H1 (cell line): ENCODE results near the gene CRYGD. TPM values are rescaled to one million over a fixed set of nuclear protein-coding genes. Genes with fewer than 3 reads are reported as not detected.

ENCODE experiments used
- CTCF ChIA-PET: fragments of 300-600 bp; sonication (Branson Sonifier 250); formaldehyde crosslinking; loops from one replicate; lab custom pipeline; 2021; ENCODE audit not compliant: partially characterized antibody; lab: Charles Lee
- POLR2A ChIA-PET: fragments of 300-600 bp; sonication (Branson Sonifier 250); formaldehyde crosslinking; loops from one replicate; lab custom pipeline; 2021; ENCODE audit warnings: inconsistent platforms; ENCODE audit not compliant: partially characterized antibody; lab: Charles Lee
- DNase-seq, 2 experiments: peaks; one replicate each; pipeline versions ENCODE4 v3.0.0 to v3.0.0-alpha.2; 2010 to 2022; ENCODE audit warnings: low spot score in 2 of 2, low read depth in 1 of 2, mixed read lengths in 1 of 2
- FAIRE-seq: peaks from 2 replicates; lab custom pipeline; 2011; peaks lifted over from hg19 to GRCh38; lab: Jason Lieb, UNC
- H2AFZ ChIP-seq: 2 replicates; pipeline ENCODE4 v1.8.1; 2012; ENCODE audit warnings: low read length, inconsistent platforms
- H2AK5ac ChIP-seq: 2 replicates; pipeline ENCODE4 v1.6.1; 2013; ENCODE audit warnings: low read depth, low read length
- H2BK120ac ChIP-seq: replicated peaks from 2 replicates; pipeline ENCODE3; 2013; ENCODE audit warnings: low read depth, low read length, inconsistent platforms
- H2BK12ac ChIP-seq: 2 replicates; pipeline ENCODE4 v1.6.1; 2013; ENCODE audit warnings: low read depth, low read length
- H2BK15ac ChIP-seq: 2 replicates; pipeline ENCODE4 v1.6.1; 2013; ENCODE audit warnings: low read length
- H2BK20ac ChIP-seq: 2 replicates; pipeline ENCODE4 v1.6.1; 2013; ENCODE audit warnings: low read length
- H2BK5ac ChIP-seq: 2 replicates; pipeline ENCODE4 v1.6.1; 2013; ENCODE audit warnings: low read depth, low read length
- H3K14ac ChIP-seq: 2 replicates; pipeline ENCODE4 v1.6.1; 2013; ENCODE audit warnings: inconsistent platforms; ENCODE audit not compliant: insufficient read length
- H3K18ac ChIP-seq: 2 replicates; pipeline ENCODE4 v1.6.1; 2013; ENCODE audit warnings: low read length; ENCODE audit errors: extremely low read depth
- H3K23ac ChIP-seq: 2 replicates; pipeline ENCODE4 v1.6.1; 2013; ENCODE audit warnings: inconsistent platforms; ENCODE audit not compliant: insufficient read length
- H3K23me2 ChIP-seq: 2 replicates; pipeline ENCODE4 v1.6.1; 2013; ENCODE audit warnings: low read depth, low read length
- H3K27ac ChIP-seq: 2 replicates; pipeline ENCODE4 v1.6.1; 2011; ENCODE audit warnings: low read depth, low read length, inconsistent platforms
- H3K27me3 ChIP-seq, 4 experiments: replicated peaks in 1 of 4; 1 replicate in 1 of 4; 2 replicates in 3 of 4; pipeline versions ENCODE4 v1.6.1 to v1.8.1; 2011 to 2013; ENCODE audit warnings: low read length in 3 of 4, mild to moderate bottlenecking in 3 of 4, inconsistent platforms in 2 of 4, mixed read lengths in 2 of 4, moderate library complexity in 1 of 4; ENCODE audit not compliant: control insufficient read depth in 3 of 4, insufficient read depth in 3 of 4; ENCODE audit errors: extremely low read depth in 1 of 4
- H3K36me3 ChIP-seq, 4 experiments: 2 replicates each; pipeline versions ENCODE4 v1.6.1 to v1.8.1; 2011 to 2013; ENCODE audit warnings: mild to moderate bottlenecking in 4 of 4, low read length in 3 of 4, moderate library complexity in 2 of 4, control low read depth in 1 of 4, inconsistent platforms in 1 of 4; ENCODE audit not compliant: insufficient read depth in 4 of 4, control insufficient read depth in 2 of 4
- H3K4ac ChIP-seq: replicated peaks from 2 replicates; pipeline ENCODE3; 2013; ENCODE audit warnings: low read length, low read depth, mixed read lengths, inconsistent platforms; ENCODE audit not compliant: insufficient read length
- H3K4me1 ChIP-seq, 4 experiments: replicated peaks in 1 of 4; 1 replicate in 1 of 4; 2 replicates in 3 of 4; pipeline versions ENCODE4 v1.6.1 to v1.8.1; 2011 to 2013; ENCODE audit warnings: low read length in 3 of 4, inconsistent platforms in 2 of 4, mixed read lengths in 1 of 4; ENCODE audit not compliant: insufficient read depth in 4 of 4, control insufficient read depth in 3 of 4
- H3K4me2 ChIP-seq, 2 experiments: 2 replicates each; pipeline versions ENCODE4 v1.6.1 to v1.8.1; 2011 to 2013; ENCODE audit warnings: low read depth in 2 of 2, low read length in 2 of 2, control low read depth in 1 of 2, inconsistent platforms in 1 of 2, mild to moderate bottlenecking in 1 of 2; ENCODE audit not compliant: insufficient read depth in 1 of 2
- H3K4me3 ChIP-seq, 4 experiments: fragments of 200-600, 300-600 bp in 1 of 4; sonication (generic), shearing (Covaris generic), sonication (Bioruptor Twin) in 1 of 4; 2 replicates each; pipeline versions ENCODE4 v1.5.1 to v1.8.1; 2011 to 2016; ENCODE audit warnings: low read length in 4 of 4, low read depth in 3 of 4, control low read depth in 2 of 4, inconsistent platforms in 2 of 4, mild to moderate bottlenecking in 2 of 4, mixed read lengths in 1 of 4, moderate library complexity in 1 of 4; ENCODE audit not compliant: insufficient read depth in 2 of 4; ENCODE audit errors: extremely low read depth in 1 of 4
- H3K56ac ChIP-seq: replicated peaks from 2 replicates; pipeline ENCODE3; 2013; ENCODE audit warnings: low read depth, mild to moderate bottlenecking, mixed read lengths, low read length, inconsistent platforms; ENCODE audit not compliant: insufficient read length
- H3K79me1 ChIP-seq: 2 replicates; pipeline ENCODE4 v1.6.1; 2013; ENCODE audit warnings: low read depth, low read length, control low read depth
- H3K79me2 ChIP-seq, 2 experiments: 2 replicates each; pipeline versions ENCODE4 v1.6.1 to v1.8.1; 2012 to 2013; ENCODE audit warnings: low read length in 2 of 2, mild to moderate bottlenecking in 2 of 2, inconsistent platforms in 1 of 2; ENCODE audit not compliant: insufficient read depth in 2 of 2, control insufficient read depth in 1 of 2
- H3K9ac ChIP-seq, 4 experiments: replicated peaks in 1 of 4; 1 replicate in 1 of 4; 2 replicates in 3 of 4; pipeline versions ENCODE4 v1.6.1 to v1.8.1; 2011 to 2013; ENCODE audit warnings: low read depth in 3 of 4, low read length in 3 of 4, control low read depth in 2 of 4, mild to moderate bottlenecking in 2 of 4, moderate library complexity in 2 of 4, inconsistent platforms in 1 of 4; ENCODE audit errors: extremely low read depth in 1 of 4
- H3K9me3 ChIP-seq, 2 experiments: 2 replicates each; pipeline versions ENCODE4 v1.6.1 to v1.8.1; 2012 to 2013; ENCODE audit warnings: mild to moderate bottlenecking in 2 of 2, moderate library complexity in 2 of 2, control low read depth in 1 of 2, inconsistent platforms in 1 of 2, low read depth in 1 of 2, low read length in 1 of 2, mixed read lengths in 1 of 2; ENCODE audit not compliant: insufficient read depth in 2 of 2
- H4K20me1 ChIP-seq, 2 experiments: replicated peaks in 1 of 2; 2 replicates each; pipeline versions ENCODE3 to v1.8.1; 2011 to 2013; ENCODE audit warnings: inconsistent platforms in 2 of 2, low read length in 2 of 2, mild to moderate bottlenecking in 1 of 2; ENCODE audit not compliant: insufficient read depth in 2 of 2, control insufficient read depth in 1 of 2
- H4K5ac ChIP-seq: 2 replicates; pipeline ENCODE4 v1.6.1; 2013; ENCODE audit warnings: low read length, low read depth, mixed read lengths, inconsistent platforms; ENCODE audit not compliant: insufficient read length
- H4K8ac ChIP-seq: 2 replicates; pipeline ENCODE4 v1.8.0; 2013; ENCODE audit warnings: mild to moderate bottlenecking, moderate library complexity, low read length, inconsistent platforms; ENCODE audit not compliant: insufficient read depth; ENCODE audit errors: extremely low read depth
- H4K91ac ChIP-seq: replicated peaks from 2 replicates; pipeline ENCODE3; 2013; ENCODE audit warnings: low read length, mixed read lengths, inconsistent platforms; ENCODE audit not compliant: insufficient read length
- GABPA ChIP-seq: IDR thresholded peaks from 2 replicates; pipeline ENCODE4 v1.6.1; 2011; ENCODE audit warnings: mild to moderate bottlenecking, low read length, moderate library complexity, borderline replicate concordance; ENCODE audit not compliant: insufficient read depth
- TAF7 ChIP-seq: optimal IDR thresholded peaks from 2 replicates; pipeline ENCODE3; 2011; ENCODE audit warnings: low read depth, mild to moderate bottlenecking, inconsistent platforms, low read length, moderate library complexity, borderline replicate concordance
- ZNF274 ChIP-seq: IDR thresholded peaks from 2 replicates; pipeline ENCODE4 v1.7.0; 2012; ENCODE audit warnings: low read length, borderline replicate concordance; ENCODE audit errors: extremely low read depth
- WGBS, 2 experiments: shearing (Covaris generic) in 1 of 2; methylation state at CpG; one replicate each; pipeline versions ENCODE4 v1.1.6 to v1.1.7; 2013 to 2015; ENCODE audit warnings: low lambda C conversion rate in 2 of 2, mixed read lengths in 2 of 2, inconsistent platforms in 1 of 2, low coverage in 1 of 2, missing lambda C conversion rate in 1 of 2; ENCODE audit not compliant: insufficient replicate concordance in 2 of 2, insufficient coverage in 1 of 2, insufficient read length in 1 of 2; ENCODE audit errors: extremely low coverage in 1 of 2, missing lambda C conversion rate in 1 of 2; 5-methylcytosine and 5-hydroxymethylcytosine counted together
- polyA plus RNA-seq, 7 experiments: library from polyadenylated mRNA; depleted of rRNA in 3 of 7; stranded (reverse) in 5 of 7; unstranded in 2 of 7; fragments of >200 nt in 5 of 7; fragments of 200-250 nt in 2 of 7; gene quantifications; 1 replicate in 5 of 7; 2 replicates in 1 of 7; 4 replicates in 1 of 7; pipeline versions ENCODE4 v1.2.1 to v1.2.3, GENCODE V29; 2011 to 2013; ENCODE audit warnings: missing spikeins in 2 of 7, mixed read lengths in 2 of 7
- total RNA-seq: library from RNA; stranded (reverse); fragmentation: NEBNext Ultra II Directional; extraction: Animal tissue kit (Norgen Biotek cat#: 25700); gene quantifications from 2 replicates; pipeline ENCODE4 v1.2.1, GENCODE V29; 2021
- TF ChIP-seq, protein P1 (sequence below): IDR thresholded peaks from 2 replicates; pipeline ENCODE4 v1.6.1; 2011; ENCODE audit warnings: low read depth, mild to moderate bottlenecking, low read length; ENCODE audit not compliant: insufficient read depth

The CRYGD gene
- total and polyA plus RNA-seq, 2 of the 8 experiments (the other 6 are each of a cell fraction or from before 2014, with no cell fraction given): 2.9 to 7.1 TPM

- H3K79me2 ChIP-seq: no peaks in the 10 kb centered on the region
- no peak overlapping the region for H2BK5ac ChIP-seq
- no peak overlapping the region; the same call in 1 of the 2 replicates for H2BK15ac ChIP-seq
- no peak overlapping the region for H3K9ac ChIP-seq
- no peaks in the 10 kb centered on the region for H3K9me3 ChIP-seq
- H3K18ac ChIP-seq: no peak overlapping the region
- no peak overlapping the region for H4K91ac ChIP-seq
- H4K8ac ChIP-seq: 0 out of 2 replicates have a peak overlapping the region, but pooled peaks have one; percentile 18
- H2BK12ac ChIP-seq: no peak overlapping the region
- ChIA-PET CTCF (interaction anchor here (0.8 to 1.3 kb wide), 3 partner anchors 11 to 48 kb away, joined by 3 to 4 read pairs (median 3); no protein-coding TSS in a partner anchor), POLR2A (no interaction called here)
- no peak overlapping the region for H4K5ac ChIP-seq
- no peak for FAIRE-seq
- H2BK20ac ChIP-seq: no peak overlapping the region
- H3K4me2 ChIP-seq: no peak overlapping the region
- H3K4ac ChIP-seq: no peak overlapping the region
- no peaks in the 10 kb centered on the region for H3K23me2 ChIP-seq
- no peak overlapping the region for H3K4me3 ChIP-seq
- no peaks in the 10 kb centered on the region for H3K79me1 ChIP-seq
- no peak overlapping the region for H3K27ac ChIP-seq
- DNase-seq: peak in 1 of 2 experiments; percentile 36
- H2AK5ac ChIP-seq: no peak overlapping the region
- TF ChIP-seq GABPA (no peak), TAF7 (no peak), ZNF274 (no peak)
- TF ChIP-seq, protein P1, sequence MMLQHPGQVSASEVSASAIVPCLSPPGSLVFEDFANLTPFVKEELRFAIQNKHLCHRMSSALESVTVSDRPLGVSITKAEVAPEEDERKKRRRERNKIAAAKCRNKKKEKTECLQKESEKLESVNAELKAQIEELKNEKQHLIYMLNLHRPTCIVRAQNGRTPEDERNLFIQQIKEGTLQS: no peak
- no peak overlapping the region for H3K23ac ChIP-seq
- H2AFZ ChIP-seq: no peak overlapping the region
- no peaks in the 10 kb centered on the region for H3K36me3 ChIP-seq
- H3K4me1 ChIP-seq: no peaks in the 10 kb centered on the region
- H3K56ac ChIP-seq: no peak overlapping the region
- no peak overlapping the region for H2BK120ac ChIP-seq
- no peak overlapping the region for H3K14ac ChIP-seq
- H3K27me3 ChIP-seq: no peaks in the 10 kb centered on the region
- no peaks in the 10 kb centered on the region for H4K20me1 ChIP-seq
- 91% methylated on average over 12 of the region's 12 CpGs; no CpG with 5 or more reads in 1 of the 2 experiments for WGBS, 2 experiments
These were observed 3.8 kb upstream of the CRYGD start for GRCh38 chr2:208128136-208128535.
